ENCODE data around the gene RPS21. TPM values are rescaled to one million over a fixed set of nuclear protein-coding genes. Genes with fewer than 3 reads are reported as not detected.
A peak's percentile ranks its signal among the peaks of the same experiment; 100 is the strongest.

Gene RPS21
- total RNA-seq, 4 donors from 2014 or later: 585 to 2,728 (median 1,375) TPM

DNA sequence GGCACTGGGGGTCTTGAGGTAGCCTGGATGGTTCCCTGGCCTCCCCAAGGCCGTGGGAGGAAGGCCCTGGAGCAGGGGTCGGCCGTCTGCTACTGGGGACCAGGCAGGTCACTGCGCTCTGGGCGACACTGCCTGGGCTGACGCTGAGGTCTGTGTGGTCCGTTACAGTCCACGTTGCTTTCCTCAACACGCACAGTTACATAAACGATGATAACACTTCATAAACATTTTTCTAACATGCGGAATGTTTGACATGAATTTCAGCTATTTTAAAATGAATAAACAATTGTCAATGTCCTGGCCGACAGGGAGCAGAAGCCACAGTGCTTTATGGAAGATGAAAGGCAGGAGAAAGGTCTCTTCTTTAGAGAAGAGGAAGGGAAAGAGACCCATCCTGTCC is 50.6 kb downstream of the RPS21 start:
- 63 to 64% methylated on average over 5 to 12 of the region's 12 CpGs for WGBS, 2 donors (ENCODE audit: low coverage in 1 of 2)
- intact Hi-C loops (cut with DNase I; ENCODE audit: low total_unique reads): no loop called here
- H3K9me3 ChIP-seq: no peaks in the 10 kb centered on the region
- H3K36me3 ChIP-seq: no peaks in the 10 kb centered on the region
- TF ChIP-seq POLR2AphosphoS5 (IDR thresholded peaks at IDR 0.05): no peak
- TF ChIP-seq POLR2A (IDR thresholded peaks at IDR 0.05): no peak
- TF ChIP-seq, protein P1, sequence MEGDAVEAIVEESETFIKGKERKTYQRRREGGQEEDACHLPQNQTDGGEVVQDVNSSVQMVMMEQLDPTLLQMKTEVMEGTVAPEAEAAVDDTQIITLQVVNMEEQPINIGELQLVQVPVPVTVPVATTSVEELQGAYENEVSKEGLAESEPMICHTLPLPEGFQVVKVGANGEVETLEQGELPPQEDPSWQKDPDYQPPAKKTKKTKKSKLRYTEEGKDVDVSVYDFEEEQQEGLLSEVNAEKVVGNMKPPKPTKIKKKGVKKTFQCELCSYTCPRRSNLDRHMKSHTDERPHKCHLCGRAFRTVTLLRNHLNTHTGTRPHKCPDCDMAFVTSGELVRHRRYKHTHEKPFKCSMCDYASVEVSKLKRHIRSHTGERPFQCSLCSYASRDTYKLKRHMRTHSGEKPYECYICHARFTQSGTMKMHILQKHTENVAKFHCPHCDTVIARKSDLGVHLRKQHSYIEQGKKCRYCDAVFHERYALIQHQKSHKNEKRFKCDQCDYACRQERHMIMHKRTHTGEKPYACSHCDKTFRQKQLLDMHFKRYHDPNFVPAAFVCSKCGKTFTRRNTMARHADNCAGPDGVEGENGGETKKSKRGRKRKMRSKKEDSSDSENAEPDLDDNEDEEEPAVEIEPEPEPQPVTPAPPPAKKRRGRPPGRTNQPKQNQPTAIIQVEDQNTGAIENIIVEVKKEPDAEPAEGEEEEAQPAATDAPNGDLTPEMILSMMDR (IDR thresholded peaks at IDR 0.05): no peak
- no peak for TF ChIP-seq EP300 (IDR thresholded peaks at IDR 0.05; ENCODE audit: low read depth)
- DNase-seq: no peak
- in situ Hi-C loops (cut with MboI; ENCODE audit: low pct_ligation_motif_present in 1 of 4, low pct_unique_long_range_greater_than_20kb in 1 of 4, low sequenced_read_pairs in 3 of 4): no loop called here
- H3K27me3 ChIP-seq: peaks cover 23% of the 10 kb centered on the region
- H3K4me3 ChIP-seq: no peak overlapping the region
- H3K4me1 ChIP-seq: peaks cover 7 to 16% (median 9%) of the 10 kb centered on the region in 4 donors
- peak overlapping the region in 1 of 4 donors; percentile 29 for H3K27ac ChIP-seq

DNA sequence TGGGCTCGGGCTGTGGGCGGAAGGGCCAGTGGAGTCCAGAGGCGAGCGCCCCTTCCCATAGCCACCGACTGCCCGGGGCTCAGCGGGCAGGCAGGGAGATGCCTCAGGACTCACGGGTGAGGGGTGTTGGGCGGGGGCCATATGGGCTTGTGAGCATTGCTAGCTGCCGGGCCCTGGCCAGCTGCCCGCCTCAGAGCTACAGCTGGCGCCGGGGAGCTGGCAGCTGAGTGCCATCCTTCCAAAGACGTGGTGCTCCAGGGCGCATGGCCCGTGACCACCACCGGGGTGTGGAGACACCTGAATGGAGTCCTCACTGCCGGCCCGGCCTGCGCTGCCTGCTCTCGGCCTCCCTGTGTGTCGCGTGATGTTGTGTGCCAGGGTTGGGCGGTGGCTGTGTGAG is 51.0 kb downstream of the RPS21 start:
- in situ Hi-C loops (cut with MboI; ENCODE audit: low pct_ligation_motif_present in 1 of 4, low pct_unique_long_range_greater_than_20kb in 1 of 4, low sequenced_read_pairs in 3 of 4) (no loop called here), intact Hi-C loops (cut with DNase I; ENCODE audit: low total_unique reads) (no loop called here)
- DNase-seq: no peak
- no peak overlapping the region for H3K4me3 ChIP-seq
- H3K36me3 ChIP-seq: no peaks in the 10 kb centered on the region
- TF ChIP-seq POLR2AphosphoS5 (IDR thresholded peaks at IDR 0.05) (no peak), EP300 (IDR thresholded peaks at IDR 0.05; ENCODE audit: low read depth) (no peak), POLR2A (IDR thresholded peaks at IDR 0.05) (no peak)
- TF ChIP-seq, protein P1 (IDR thresholded peaks at IDR 0.05): no peak
- peaks cover 23% of the 10 kb centered on the region for H3K27me3 ChIP-seq
- peak overlapping the region in 1 of 4 donors; percentile 29 for H3K27ac ChIP-seq
- H3K4me1 ChIP-seq: peaks cover 7 to 16% (median 9%) of the 10 kb centered on the region in 4 donors
- no peaks in the 10 kb centered on the region for H3K9me3 ChIP-seq
- WGBS, 2 donors (ENCODE audit: low coverage in 1 of 2): 78% methylated on average over 24 of the region's 24 CpGs; no CpG with 5 or more reads in 1 of the 2 donors

Other genes starting within 250 kb of the RPS21 start
- gene PSMA7, start 243.7 kb upstream of the RPS21 start, total RNA-seq: 100 to 1,000 TPM; 154 to 241 (median 234) TPM
- 10 to 100 TPM; 14.7 to 23.2 (median 22.1) TPM for gene SS18L1, start 243.3 kb upstream of the RPS21 start, total RNA-seq
- gene MTG2, start 204.1 kb upstream of the RPS21 start, total RNA-seq: 10 to 100 TPM in 3 of 4 donors, 1 to 10 TPM in 1; 9.8 to 58.0 (median 23.1) TPM
- gene HRH3, start 166.8 kb upstream of the RPS21 start, total RNA-seq: not detected
- gene OSBPL2, start 148.6 kb upstream of the RPS21 start, total RNA-seq: 100 to 1,000 TPM in 1 of 4 donors, 10 to 100 TPM in 3; 36.2 to 101 (median 73.3) TPM
- 100 to 1,000 TPM in 3 of 4 donors, 10 to 100 TPM in 1; 41.8 to 126 (median 109) TPM for gene ADRM1, start 84.1 kb upstream of the RPS21 start, total RNA-seq
- gene LAMA5, start 19.8 kb upstream of the RPS21 start, total RNA-seq: 100 to 1,000 TPM in 2 of 4 donors, 10 to 100 TPM in 2; 33.2 to 269 (median 91.3) TPM
- gene CABLES2, start 20.2 kb downstream of the RPS21 start, total RNA-seq: 10 to 100 TPM in 1 of 4 donors, 1 to 10 TPM in 3; 3.7 to 10.1 (median 8.5) TPM
- 1 to 10 TPM in 3 of 4 donors, under 1 TPM in 1; 0.75 to 9.4 (median 4.3) TPM for gene RBBP8NL, start 40.4 kb downstream of the RPS21 start, total RNA-seq
- gene GATA5, start 88.9 kb downstream of the RPS21 start, total RNA-seq: not detected

Data from transverse colon (tissue), 4 donors.